ENCODE data around the gene SPATA13.

DNA sequence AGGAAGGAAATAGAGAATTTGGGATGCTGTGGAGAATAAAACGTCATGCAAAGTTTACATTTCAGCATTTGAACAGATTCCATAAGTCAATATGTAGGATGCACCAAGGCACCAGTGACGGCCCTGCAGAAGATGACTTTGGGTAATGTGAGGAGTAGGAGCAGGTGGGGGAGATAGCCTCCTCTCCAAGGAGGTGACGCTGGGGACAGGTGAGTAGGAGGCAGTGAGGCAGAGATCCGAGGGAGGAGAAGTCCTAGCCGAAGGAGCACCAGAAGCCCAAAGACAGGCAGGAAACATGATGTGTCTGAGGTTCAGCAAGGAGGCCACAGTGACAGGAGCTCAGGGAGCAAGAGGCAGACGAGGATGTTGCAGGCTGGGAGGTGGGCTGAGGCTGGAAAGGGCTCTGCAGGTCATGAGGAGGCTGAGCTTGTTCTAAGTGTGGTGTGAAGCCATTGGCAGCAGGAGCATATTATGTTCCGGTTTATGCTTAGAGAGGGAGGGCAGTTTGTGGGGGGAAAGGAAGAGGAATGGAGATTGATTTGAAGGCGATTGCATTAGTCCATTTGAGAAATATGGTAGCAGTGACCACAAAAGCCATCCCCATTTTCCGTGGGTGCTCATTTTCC, 93.1 kb downstream of the SPATA13 start:
- TF ChIP-seq, protein P1, sequence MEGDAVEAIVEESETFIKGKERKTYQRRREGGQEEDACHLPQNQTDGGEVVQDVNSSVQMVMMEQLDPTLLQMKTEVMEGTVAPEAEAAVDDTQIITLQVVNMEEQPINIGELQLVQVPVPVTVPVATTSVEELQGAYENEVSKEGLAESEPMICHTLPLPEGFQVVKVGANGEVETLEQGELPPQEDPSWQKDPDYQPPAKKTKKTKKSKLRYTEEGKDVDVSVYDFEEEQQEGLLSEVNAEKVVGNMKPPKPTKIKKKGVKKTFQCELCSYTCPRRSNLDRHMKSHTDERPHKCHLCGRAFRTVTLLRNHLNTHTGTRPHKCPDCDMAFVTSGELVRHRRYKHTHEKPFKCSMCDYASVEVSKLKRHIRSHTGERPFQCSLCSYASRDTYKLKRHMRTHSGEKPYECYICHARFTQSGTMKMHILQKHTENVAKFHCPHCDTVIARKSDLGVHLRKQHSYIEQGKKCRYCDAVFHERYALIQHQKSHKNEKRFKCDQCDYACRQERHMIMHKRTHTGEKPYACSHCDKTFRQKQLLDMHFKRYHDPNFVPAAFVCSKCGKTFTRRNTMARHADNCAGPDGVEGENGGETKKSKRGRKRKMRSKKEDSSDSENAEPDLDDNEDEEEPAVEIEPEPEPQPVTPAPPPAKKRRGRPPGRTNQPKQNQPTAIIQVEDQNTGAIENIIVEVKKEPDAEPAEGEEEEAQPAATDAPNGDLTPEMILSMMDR (conservative IDR thresholded peaks at IDR 0.05 in 1 of 2, IDR thresholded peaks at IDR 0.05 in 1 of 2; ENCODE audit: extremely low read depth in 1 of 2, insufficient read depth in 1 of 2, low read depth in 1 of 2, low read length in 2 of 2): no peak
- TF ChIP-seq EZH2 (IDR thresholded peaks at IDR 0.05; ENCODE audit: borderline replicate concordance, low read length): no peak
